Karpas-422 (cell line): ENCODE measurements around the gene PIGK. TPM values are rescaled to one million over a fixed set of nuclear protein-coding genes. Genes with fewer than 3 reads are reported as not detected.

ENCODE experiments used
- DNase-seq: peaks from one replicate; pipeline ENCODE4 v3.0.0-alpha.2; 2015
- H2AFZ ChIP-seq: fragments of 200-600 bp; sonication (generic); 2 replicates; pipeline ENCODE4 v1.6.1; 2014; ENCODE audit warnings: antibody characterized with exemption, low read length, mixed read lengths
- H3K27ac ChIP-seq: fragments of 200-600 bp; sonication (generic); 2 replicates; pipeline ENCODE4 v1.5.1; 2014; ENCODE audit warnings: mild to moderate bottlenecking, low read length, moderate library complexity
- H3K27me3 ChIP-seq: fragments of 200-600 bp; sonication (generic); 2 replicates; pipeline ENCODE4 v1.6.1; 2014; ENCODE audit warnings: low read length, mixed read lengths
- H3K36me3 ChIP-seq: fragments of 200-600 bp; sonication (generic); 2 replicates; pipeline ENCODE4 v1.6.1; 2014; ENCODE audit warnings: low read length, mixed read lengths; ENCODE audit not compliant: insufficient read depth
- H3K4me1 ChIP-seq: fragments of 200-600 bp; sonication (generic); 2 replicates; pipeline ENCODE4 v1.6.1; 2014; ENCODE audit warnings: mild to moderate bottlenecking, low read length, mixed read lengths
- H3K4me2 ChIP-seq: fragments of 200-600 bp; sonication (generic); 2 replicates; pipeline ENCODE4 v1.6.1; 2014; ENCODE audit warnings: low read length, low read depth, mild to moderate bottlenecking; ENCODE audit not compliant: poor library complexity, severe bottlenecking
- H3K4me3 ChIP-seq: fragments of 200-600 bp; sonication (generic); 2 replicates; pipeline ENCODE4 v1.5.1; 2014; ENCODE audit warnings: mild to moderate bottlenecking, antibody characterized with exemption, low read length, mixed read lengths
- H3K79me2 ChIP-seq: fragments of 200-600 bp; sonication (generic); 2 replicates; pipeline ENCODE4 v1.6.1; 2014; ENCODE audit warnings: mild to moderate bottlenecking, low read length, mixed read lengths
- H3K9ac ChIP-seq: fragments of 200-600 bp; sonication (generic); 2 replicates; pipeline ENCODE4 v1.6.0; 2014; ENCODE audit warnings: low read length
- H3K9me2 ChIP-seq: fragments of 200-600 bp; sonication (generic), shearing (Covaris generic); replicated peaks from 2 replicates; pipeline ENCODE4 v1.6.0; 2014; ENCODE audit warnings: mild to moderate bottlenecking, low read length, moderate library complexity; ENCODE audit not compliant: insufficient read depth
- H3K9me3 ChIP-seq: fragments of 300-700, 200-600 bp; sonication (generic); 2 replicates; pipeline ENCODE4 v1.6.1; 2014; ENCODE audit warnings: low read length, mixed read lengths
- H4K20me1 ChIP-seq: fragments of 200-600 bp; sonication (generic); 2 replicates; pipeline ENCODE4 v1.6.1; 2014; ENCODE audit warnings: mild to moderate bottlenecking, antibody characterized with exemption, low read length, low read depth; ENCODE audit not compliant: insufficient read depth
- total RNA-seq: library from RNA; depleted of rRNA; stranded (reverse); fragments of >200 nt; shearing (Covaris generic); gene quantifications from 2 replicates; pipeline ENCODE4 v1.2.3, GENCODE V29; 2014; ENCODE audit warnings: low replicate concordance

The PIGK gene
- total RNA-seq, 1 experiment from 2014 or later = 51.8 TPM

DNA sequence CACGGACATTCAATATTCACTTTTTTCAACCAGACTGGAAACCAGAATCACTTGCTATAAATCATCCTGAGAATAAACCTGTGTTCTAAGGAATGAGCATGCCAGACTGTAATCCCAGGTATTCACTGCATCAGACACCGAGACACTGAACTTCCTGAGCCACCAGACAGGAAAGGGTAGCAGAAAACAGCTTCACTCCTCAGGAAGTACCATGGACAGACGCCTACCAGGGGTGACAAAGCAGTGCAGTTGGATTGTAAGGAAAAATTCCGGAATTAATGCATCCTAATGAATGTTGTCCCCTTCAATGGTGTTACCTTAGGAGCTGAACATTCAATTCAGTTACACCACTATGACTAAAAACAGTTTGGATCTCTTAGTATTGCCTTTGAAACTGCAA is 156.1 kb downstream of the PIGK start:
- H3K79me2 ChIP-seq = no peaks in the 10 kb centered on the region
- no peak overlapping the region for H2AFZ ChIP-seq
- H4K20me1 ChIP-seq = no peaks in the 10 kb centered on the region
- no peak for DNase-seq
- H3K4me1 ChIP-seq = no peaks in the 10 kb centered on the region
- H3K36me3 ChIP-seq = no peaks in the 10 kb centered on the region
- no peaks in the 10 kb centered on the region for H3K9me3 ChIP-seq
- no peak overlapping the region for H3K9ac ChIP-seq
- H3K9me2 ChIP-seq = no peaks in the 10 kb centered on the region
- no peak overlapping the region for H3K4me3 ChIP-seq
- no peak overlapping the region for H3K4me2 ChIP-seq
- no peak overlapping the region for H3K27ac ChIP-seq
- H3K27me3 ChIP-seq = no peaks in the 10 kb centered on the region; the same call in 1 of the 2 replicates

DNA sequence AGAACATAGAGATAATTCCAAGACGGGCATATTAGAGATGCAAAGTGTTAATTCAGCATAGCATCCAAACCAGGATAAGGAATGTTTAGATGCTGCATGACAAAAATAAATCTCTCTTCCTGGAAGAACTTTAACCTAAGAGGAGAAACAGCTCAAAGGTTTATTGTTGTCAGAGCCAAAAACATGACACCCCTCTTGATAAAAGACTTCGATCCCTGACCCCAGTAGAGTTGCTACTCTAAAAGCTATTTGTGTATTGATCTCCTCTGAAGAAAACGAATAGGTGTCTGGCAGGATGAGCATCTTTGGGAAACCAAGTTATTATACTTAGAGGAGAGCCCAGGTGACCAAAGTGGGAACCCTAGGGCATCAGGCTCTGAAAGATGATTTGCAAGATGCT is 158.1 kb downstream of the PIGK start:
- no peak overlapping the region for H3K9ac ChIP-seq
- H3K9me3 ChIP-seq = no peaks in the 10 kb centered on the region
- DNase-seq = no peak
- H3K27me3 ChIP-seq = no peaks in the 10 kb centered on the region; the same call in 1 of the 2 replicates
- no peaks in the 10 kb centered on the region for H4K20me1 ChIP-seq
- no peak overlapping the region for H3K27ac ChIP-seq
- H3K79me2 ChIP-seq = no peaks in the 10 kb centered on the region
- H2AFZ ChIP-seq = no peak overlapping the region
- no peaks in the 10 kb centered on the region for H3K9me2 ChIP-seq
- no peaks in the 10 kb centered on the region for H3K36me3 ChIP-seq
- no peaks in the 10 kb centered on the region for H3K4me1 ChIP-seq
- H3K4me3 ChIP-seq = no peak overlapping the region
- no peak overlapping the region for H3K4me2 ChIP-seq

DNA sequence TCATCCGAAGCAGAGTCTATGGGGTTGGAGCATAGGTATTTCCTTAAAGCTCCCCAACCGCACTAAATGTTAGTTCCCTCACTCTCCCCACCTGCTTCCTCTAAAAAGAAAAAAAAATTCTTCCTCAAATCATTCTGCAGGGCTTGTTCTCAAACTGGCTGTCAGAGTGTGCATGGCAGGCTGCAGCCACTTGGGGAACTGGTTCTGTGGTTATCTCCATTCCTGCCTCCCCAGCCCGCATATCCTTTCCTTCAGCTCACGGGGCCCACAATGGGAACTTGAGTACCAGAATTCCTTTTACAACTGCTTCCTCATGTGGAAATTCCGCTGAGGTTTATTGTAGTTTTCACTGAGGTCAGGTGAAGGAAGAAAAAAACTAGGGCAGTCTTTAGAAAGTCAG is 159.2 kb downstream of the PIGK start:
- H3K27me3 ChIP-seq = no peaks in the 10 kb centered on the region; the same call in 1 of the 2 replicates
- no peak for DNase-seq
- H3K79me2 ChIP-seq = no peaks in the 10 kb centered on the region
- H3K4me3 ChIP-seq = no peak overlapping the region
- no peaks in the 10 kb centered on the region for H3K9me2 ChIP-seq
- H4K20me1 ChIP-seq = no peaks in the 10 kb centered on the region
- H2AFZ ChIP-seq = no peak overlapping the region
- H3K9me3 ChIP-seq = no peaks in the 10 kb centered on the region
- H3K27ac ChIP-seq = no peak overlapping the region
- H3K9ac ChIP-seq = no peak overlapping the region
- no peaks in the 10 kb centered on the region for H3K4me1 ChIP-seq
- H3K4me2 ChIP-seq = no peak overlapping the region
- H3K36me3 ChIP-seq = no peaks in the 10 kb centered on the region

DNA sequence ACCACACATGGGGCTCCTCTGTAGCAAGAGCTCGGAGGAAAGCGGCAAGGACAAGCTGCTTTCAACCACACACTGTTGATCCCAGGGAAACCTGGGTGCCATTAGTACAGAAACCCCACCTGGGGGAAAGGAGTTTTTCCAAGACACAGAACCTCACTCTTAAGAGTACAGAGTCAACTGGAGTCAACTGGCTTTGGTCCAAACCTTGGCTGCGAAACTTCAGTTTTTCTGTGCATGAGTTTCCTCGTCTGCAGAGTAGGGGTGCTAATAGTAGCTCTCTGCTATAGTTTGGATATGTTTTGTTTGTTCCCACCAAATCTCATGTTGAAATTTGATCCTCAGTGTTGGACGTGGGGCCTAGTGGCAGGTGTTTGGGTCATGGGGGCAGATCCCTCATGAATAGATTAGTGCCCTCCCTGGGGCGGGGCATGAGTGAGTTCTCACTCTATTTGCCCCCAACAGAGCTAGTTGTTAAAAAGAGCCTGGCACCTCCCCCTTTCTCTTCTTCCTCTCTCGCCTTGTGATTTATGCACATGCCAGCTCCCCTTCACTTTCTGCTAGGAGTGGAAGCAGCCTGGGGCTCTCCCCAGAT is 161.1 kb downstream of the PIGK start:
- DNase-seq = no peak
- no peaks in the 10 kb centered on the region for H4K20me1 ChIP-seq
- no peaks in the 10 kb centered on the region for H3K79me2 ChIP-seq

DNA sequence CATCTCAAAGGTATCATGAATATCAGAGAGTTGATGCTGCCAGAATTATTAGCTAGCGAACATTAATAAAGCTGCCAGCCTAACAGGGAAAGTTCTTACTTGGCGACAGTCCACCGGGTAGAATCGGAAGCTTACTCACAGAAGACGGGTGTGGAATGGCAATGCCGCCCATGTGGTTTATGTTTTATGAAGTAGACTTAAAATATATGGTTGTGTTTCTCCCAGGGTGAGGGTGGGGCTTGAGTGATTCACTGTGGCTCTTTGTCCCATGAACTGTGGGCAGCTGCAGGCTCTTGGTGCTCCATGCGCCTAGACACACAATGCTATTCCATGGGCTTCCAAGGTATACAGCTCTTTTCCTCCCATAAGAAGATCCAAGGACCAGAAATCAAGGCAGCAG is 162.7 kb downstream of the PIGK start:
- no peaks in the 10 kb centered on the region for H3K9me3 ChIP-seq

More for the DNA sequence above, 161.1 kb downstream of the PIGK start:
- Histone ChIP-seq H3K4me3 (no peak overlapping the region), H3K4me2 (no peak overlapping the region), H3K36me3 (no peaks in the 10 kb centered on the region), H3K9ac (no peak overlapping the region), H3K4me1 (no peaks in the 10 kb centered on the region), H3K9me3 (no peaks in the 10 kb centered on the region), H3K27me3 (no peaks in the 10 kb centered on the region; the same call in 1 of the 2 replicates), H3K9me2 (no peaks in the 10 kb centered on the region), H3K27ac (no peak overlapping the region), H2AFZ (no peak overlapping the region)

DNA sequence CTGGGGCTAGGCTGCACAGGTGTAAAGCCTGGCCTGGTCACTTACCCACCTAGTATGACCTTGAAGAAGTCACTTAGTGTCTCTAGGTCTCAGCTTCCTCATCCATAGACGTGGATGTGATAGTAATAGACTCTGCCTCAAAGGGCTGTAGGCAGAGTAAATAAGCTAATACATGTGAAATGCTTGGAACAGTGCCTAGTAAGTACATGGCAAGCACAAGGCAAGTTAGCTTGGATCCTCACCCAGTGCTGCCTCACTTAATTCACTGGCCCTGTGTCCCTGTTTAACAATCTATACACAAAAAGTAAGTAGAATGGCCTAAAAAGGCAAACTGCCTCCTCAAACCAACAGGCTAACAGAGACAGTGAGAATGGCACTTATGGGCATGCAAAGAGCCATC is 167.8 kb downstream of the PIGK start:
- no peak for DNase-seq
- Histone ChIP-seq H4K20me1 (no peaks in the 10 kb centered on the region), H3K9ac (no peak overlapping the region), H3K36me3 (no peaks in the 10 kb centered on the region), H3K4me1 (no peaks in the 10 kb centered on the region), H2AFZ (no peak overlapping the region), H3K79me2 (no peaks in the 10 kb centered on the region), H3K9me2 (no peaks in the 10 kb centered on the region), H3K4me3 (no peak overlapping the region), H3K9me3 (no peaks in the 10 kb centered on the region), H3K4me2 (no peak overlapping the region), H3K27me3 (no peaks in the 10 kb centered on the region), H3K27ac (no peak overlapping the region)

More for the DNA sequence above, 162.7 kb downstream of the PIGK start:
- Histone ChIP-seq H3K27me3 (no peaks in the 10 kb centered on the region; the same call in 1 of the 2 replicates), H3K4me3 (no peak overlapping the region), H3K4me1 (no peaks in the 10 kb centered on the region), H3K36me3 (no peaks in the 10 kb centered on the region), H3K9me2 (no peaks in the 10 kb centered on the region), H4K20me1 (no peaks in the 10 kb centered on the region), H3K9ac (no peak overlapping the region), H3K4me2 (no peak overlapping the region), H2AFZ (no peak overlapping the region), H3K79me2 (no peaks in the 10 kb centered on the region), H3K27ac (no peak overlapping the region)
- no peak for DNase-seq

DNA sequence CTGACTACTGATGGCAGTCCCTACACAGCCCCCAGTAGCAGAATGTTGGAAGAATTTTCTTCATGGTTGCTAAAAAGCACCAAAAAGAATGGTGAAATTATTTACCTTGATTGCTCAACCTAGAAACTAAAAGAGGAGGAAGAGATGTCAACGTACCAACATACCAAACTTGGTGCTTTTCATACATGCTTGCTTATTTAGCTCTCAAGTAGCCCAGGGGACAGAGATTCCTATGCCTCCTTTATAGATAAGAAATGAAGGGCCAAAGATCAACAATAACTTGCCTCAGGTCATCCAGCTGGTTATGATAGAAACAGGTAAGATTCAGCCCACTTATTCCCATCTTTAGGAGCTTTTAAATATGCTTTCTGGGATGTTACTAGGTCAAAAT is 170.6 kb downstream of the PIGK start:
- Histone ChIP-seq H3K79me2 (no peaks in the 10 kb centered on the region), H3K9ac (no peak overlapping the region), H2AFZ (no peak overlapping the region), H3K4me3 (no peak overlapping the region), H3K27ac (no peak overlapping the region), H3K36me3 (no peaks in the 10 kb centered on the region), H3K9me2 (no peaks in the 10 kb centered on the region), H3K9me3 (no peaks in the 10 kb centered on the region), H3K4me2 (no peak overlapping the region), H3K4me1 (no peaks in the 10 kb centered on the region), H4K20me1 (no peaks in the 10 kb centered on the region), H3K27me3 (no peaks in the 10 kb centered on the region)
- DNase-seq = no peak

DNA sequence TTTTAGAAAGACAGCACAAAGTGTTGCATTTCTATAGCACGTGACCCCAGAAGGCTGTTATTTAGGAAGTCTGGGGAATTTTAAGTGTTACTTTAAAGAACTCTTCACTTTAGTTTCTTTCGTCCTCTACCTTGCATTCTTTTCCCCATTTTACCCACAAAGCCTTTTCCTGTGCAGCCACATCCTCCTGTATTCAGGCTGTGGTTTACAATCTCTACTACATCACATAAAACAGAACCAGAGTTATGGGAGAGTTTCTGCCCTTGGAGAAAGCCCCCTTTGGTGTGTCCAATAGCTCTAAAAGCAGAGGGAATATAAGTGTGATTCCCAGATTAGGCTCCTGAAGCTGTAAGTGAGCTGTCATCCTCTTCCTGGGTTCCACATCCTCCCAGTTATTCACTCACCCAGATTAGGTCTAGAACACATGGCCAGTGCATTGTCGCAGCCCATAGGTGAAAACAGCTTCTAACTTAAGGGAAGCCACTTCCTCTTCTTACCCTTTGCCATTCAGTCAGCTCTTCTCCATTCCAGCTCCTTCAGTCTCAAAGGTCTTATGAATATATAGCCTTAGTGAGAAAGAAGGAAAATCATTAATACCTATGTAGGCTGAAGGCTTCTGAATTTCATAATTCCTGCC is 171.1 kb downstream of the PIGK start:
- H3K4me3 ChIP-seq = no peak overlapping the region
- H3K27ac ChIP-seq = no peak overlapping the region
- no peak overlapping the region for H3K4me2 ChIP-seq
- no peaks in the 10 kb centered on the region for H4K20me1 ChIP-seq
- no peaks in the 10 kb centered on the region for H3K9me3 ChIP-seq
- DNase-seq = no peak
- H3K9ac ChIP-seq = no peak overlapping the region
- H3K9me2 ChIP-seq = no peaks in the 10 kb centered on the region
- no peaks in the 10 kb centered on the region for H3K4me1 ChIP-seq
- H2AFZ ChIP-seq = no peak overlapping the region
- no peaks in the 10 kb centered on the region for H3K27me3 ChIP-seq
- H3K79me2 ChIP-seq = no peaks in the 10 kb centered on the region
- H3K36me3 ChIP-seq = no peaks in the 10 kb centered on the region
